KOPT-K1 (cell line): ENCODE results near the gene CLECL1.
A peak's percentile ranks its signal among the peaks of the same experiment; 100 is the strongest.
"Not testable (repeated sequence)": the region's sequence is repeated elsewhere in the genome, so short reads cannot be mapped to it uniquely, and the experiment has no call there.

ENCODE experiments used
- H3K27ac ChIP-seq: fragments of 200-600 bp; sonication (generic); 2 replicates; pipeline ENCODE4 v1.5.1; 2016; ENCODE audit warnings: antibody characterized with exemption, mild to moderate bottlenecking, low read depth, low read length; ENCODE audit not compliant: poor library complexity, severe bottlenecking
- H3K36me3 ChIP-seq: fragments of 200-600 bp; sonication (generic); 2 replicates; pipeline ENCODE4 v1.5.1; 2017; ENCODE audit warnings: antibody characterized with exemption, mild to moderate bottlenecking, low read length, moderate library complexity; ENCODE audit not compliant: insufficient read depth
- H3K9me3 ChIP-seq: fragments of 200-600 bp; sonication (generic); 2 replicates; pipeline ENCODE4 v1.5.1; 2017; ENCODE audit warnings: antibody characterized with exemption, low read length, mild to moderate bottlenecking; ENCODE audit not compliant: insufficient read depth, poor library complexity, severe bottlenecking

The CLECL1 gene

GRCh38 chr12:9717070-9717925 lies 15.6 kb downstream of the CLECL1 start:
- no peaks in the 10 kb centered on the region for H3K9me3 ChIP-seq
- no peak overlapping the region for H3K27ac ChIP-seq
- no peaks in the 10 kb centered on the region for H3K36me3 ChIP-seq

DNA sequence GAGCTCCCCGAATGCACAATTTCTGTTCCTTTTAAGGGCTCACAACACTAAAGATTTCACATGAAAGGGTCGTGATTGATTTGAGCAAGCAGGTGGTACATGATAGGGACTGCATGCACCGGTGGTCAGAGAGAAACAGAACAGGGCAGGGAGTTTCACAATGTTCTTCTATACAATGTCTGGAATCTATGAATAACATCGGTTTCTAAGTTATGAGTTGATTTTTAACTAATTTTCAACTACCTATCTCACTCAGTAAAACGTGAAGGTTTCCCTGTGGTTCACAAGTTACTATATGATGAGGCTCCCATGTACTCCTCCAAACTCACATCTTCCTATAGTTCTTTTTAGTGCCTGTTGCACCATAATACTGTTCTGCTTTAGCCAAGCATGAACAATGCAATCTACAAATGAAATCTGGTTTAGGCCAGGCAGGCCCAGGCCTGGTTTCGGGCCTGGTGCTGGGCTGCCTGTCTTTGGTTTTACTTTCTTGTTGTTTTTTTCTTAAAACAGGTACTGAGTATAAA lies 19.8 kb downstream of the CLECL1 start:
- not testable (repeated sequence) for H3K36me3 ChIP-seq, H3K9me3 ChIP-seq, H3K27ac ChIP-seq

- Histone ChIP-seq H3K9me3 (no peaks in the 10 kb centered on the region), H3K36me3 (no peaks in the 10 kb centered on the region), H3K27ac (no peak overlapping the region)
Measured at GRCh38 chr12:9711664-9712063, 21.2 kb downstream of the CLECL1 start.

GRCh38 chr12:9710584-9711375 lies 22.1 kb downstream of the CLECL1 start:
- Histone ChIP-seq H3K36me3 (no peaks in the 10 kb centered on the region), H3K27ac (no peak overlapping the region), H3K9me3 (no peaks in the 10 kb centered on the region)

GRCh38 chr12:9708853-9709252 lies 24.0 kb downstream of the CLECL1 start:
- no peaks in the 10 kb centered on the region for H3K36me3 ChIP-seq
- no peak overlapping the region for H3K27ac ChIP-seq
- H3K9me3 ChIP-seq, result no peaks in the 10 kb centered on the region

DNA sequence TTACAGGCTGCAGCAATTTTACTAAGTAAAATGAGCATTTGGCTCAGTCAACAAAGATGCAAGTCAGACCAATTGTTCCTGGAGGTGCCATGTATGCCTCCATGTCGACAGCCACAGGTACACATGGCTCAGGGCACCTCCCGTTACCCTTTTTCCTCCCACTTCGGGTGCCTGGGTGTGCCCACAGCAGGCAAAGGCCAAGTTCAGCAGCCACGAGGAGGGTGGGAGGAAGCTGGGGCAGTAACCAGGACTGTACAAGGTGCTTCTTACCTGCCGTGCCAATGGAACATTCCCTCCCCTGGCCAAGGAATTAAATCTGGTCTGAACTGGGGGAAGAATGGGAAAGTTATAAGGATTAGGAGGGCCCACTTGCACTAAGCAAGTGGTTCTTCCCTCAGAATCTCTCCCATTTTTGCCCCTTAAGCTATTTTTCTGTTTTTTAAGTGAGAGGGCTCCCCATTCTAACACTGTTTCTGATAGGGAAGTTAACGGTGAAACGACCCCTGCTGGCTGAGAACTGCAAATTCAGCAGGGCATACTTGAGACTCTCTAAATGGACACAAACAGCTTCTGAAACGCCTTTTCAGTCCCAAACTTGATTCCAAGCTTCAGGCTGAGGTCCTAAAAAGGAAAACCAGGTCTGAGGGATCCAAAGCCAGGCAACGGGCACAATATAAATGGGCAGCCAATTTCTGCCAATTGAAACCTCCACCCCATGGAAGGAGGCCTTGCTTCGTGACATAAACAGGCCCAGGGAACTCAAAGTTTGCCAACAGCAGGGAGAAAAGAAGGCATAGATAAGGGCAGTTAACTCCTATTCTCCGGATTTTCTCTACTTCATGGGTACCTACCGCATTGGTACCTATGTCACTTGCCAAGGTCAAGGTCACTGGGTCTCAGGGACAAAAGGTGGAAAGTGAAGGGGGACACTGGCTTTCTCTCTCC lies 24.8 kb downstream of the CLECL1 start:
- Histone ChIP-seq H3K27ac (peak overlapping the region; percentile 53), H3K36me3 (no peaks in the 10 kb centered on the region), H3K9me3 (no peaks in the 10 kb centered on the region)

DNA sequence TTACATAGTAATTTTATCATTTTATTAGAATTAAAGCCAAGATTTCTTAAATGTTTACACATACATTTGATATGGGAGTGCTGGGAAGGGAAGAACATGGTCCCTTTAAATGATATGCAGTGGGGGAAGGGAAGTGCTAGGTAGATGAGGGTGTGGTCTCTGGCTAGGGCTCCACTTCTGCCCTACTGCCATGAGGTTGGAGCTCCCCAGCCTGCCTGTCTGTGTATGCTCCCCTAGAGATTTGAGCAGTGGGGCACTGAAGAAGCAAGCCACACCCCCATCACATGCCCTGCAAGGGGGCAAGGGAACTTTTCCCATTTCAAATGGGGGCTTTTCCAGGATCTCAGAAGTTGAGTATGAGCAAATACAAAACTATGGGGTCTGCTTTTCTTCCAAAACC lies 25.5 kb downstream of the CLECL1 start:
- no peaks in the 10 kb centered on the region for H3K36me3 ChIP-seq
- H3K27ac ChIP-seq, result peak overlapping the region; percentile 53
- H3K9me3 ChIP-seq, result no peaks in the 10 kb centered on the region

DNA sequence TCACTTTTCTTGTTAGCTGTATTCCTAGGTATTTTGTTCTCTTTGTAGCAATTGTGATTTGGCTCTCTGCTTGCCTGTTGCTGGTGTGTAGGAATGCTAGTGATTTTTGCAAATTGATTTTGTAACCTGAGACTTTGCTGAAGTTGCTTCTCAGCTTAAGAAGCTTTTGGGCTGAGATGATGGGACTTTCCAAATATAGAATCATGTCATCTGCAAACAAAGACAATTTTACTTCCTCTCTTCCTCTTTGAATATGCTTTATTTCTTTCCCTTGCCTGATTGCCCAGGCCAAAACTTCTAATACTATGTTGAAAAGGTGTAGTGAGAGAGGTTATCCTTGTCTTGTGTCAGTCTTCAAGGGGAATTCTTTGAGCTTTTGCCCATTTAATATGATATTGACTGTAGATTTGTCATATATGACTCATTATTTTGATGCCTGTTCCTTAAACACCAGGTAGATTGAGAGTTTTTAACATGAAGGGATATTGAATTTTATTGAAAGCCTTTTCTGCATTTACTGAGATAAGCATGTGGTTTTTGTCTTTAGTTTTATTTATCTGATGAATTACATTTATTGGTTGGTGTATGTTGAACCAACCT lies 26.7 kb downstream of the CLECL1 start:
- Histone ChIP-seq H3K36me3 (no peaks in the 10 kb centered on the region), H3K27ac (no peak overlapping the region), H3K9me3 (no peaks in the 10 kb centered on the region)

DNA sequence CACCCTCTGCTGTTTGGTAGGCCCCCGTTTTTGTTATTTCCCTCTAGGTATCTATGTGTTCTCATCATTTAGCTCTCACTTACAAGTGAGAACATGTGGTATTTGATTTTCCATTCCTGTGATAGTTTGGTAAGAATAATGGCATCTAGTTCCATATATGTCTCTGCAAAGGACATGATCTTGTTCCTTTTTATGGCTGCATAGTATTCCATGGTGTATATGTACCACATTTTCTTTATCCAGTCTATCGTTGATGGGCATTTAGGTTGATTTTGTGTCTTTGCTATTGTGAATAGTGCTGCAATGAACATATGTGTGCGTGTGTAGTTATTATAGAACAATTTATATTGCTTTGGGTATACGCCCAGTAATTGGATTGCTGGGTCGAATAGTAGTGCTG lies 28.3 kb downstream of the CLECL1 start:
- H3K9me3 ChIP-seq, H3K27ac ChIP-seq, H3K36me3 ChIP-seq: not testable (repeated sequence)

- H3K27ac ChIP-seq, result peak overlapping the region; percentile 59
- H3K9me3 ChIP-seq, result peaks cover 7% of the 10 kb centered on the region
- H3K36me3 ChIP-seq, result no peaks in the 10 kb centered on the region
Measured at GRCh38 chr12:9702255-9702654, 30.6 kb downstream of the CLECL1 start.

DNA sequence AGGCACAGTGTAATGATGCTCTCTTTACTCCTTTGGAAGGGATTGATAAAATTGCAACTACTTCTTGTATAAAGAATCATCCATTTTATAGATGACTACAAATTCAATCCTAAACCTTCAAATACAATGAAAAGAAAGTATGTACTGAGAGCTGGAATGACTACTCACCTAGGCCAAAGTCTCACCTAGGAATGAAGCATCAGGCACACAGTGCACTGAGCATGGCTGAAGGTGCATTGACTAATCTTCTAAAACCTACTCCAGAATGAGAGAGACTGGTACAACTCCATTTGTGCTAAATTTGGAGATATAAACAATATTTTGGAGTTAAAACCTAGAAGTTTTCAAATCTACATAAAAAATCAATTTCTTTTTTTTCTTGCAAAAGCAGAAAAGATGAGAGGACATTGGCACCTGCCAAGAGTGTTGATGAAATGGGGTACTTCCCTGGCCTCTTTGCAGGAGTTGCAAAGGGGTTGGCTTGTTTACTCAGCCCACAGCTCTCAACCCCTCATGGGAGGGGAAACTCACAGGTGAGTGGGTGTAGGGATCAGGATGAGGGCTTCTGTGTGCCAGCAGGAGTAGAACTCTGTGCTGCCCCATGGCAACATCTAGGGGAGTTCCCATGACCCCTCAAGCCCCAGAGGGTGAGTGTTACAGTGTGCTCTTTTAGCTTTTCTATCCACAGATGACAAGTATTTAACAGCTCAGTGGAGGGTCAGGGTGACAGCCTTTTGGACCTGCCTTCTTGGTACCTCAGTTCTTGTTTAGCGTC lies 31.3 kb downstream of the CLECL1 start:
- Histone ChIP-seq H3K27ac (peak overlapping the region; percentile 59), H3K9me3 (peaks cover 12% of the 10 kb centered on the region)

GRCh38 chr12:9700606-9700956 lies 32.3 kb downstream of the CLECL1 start:
- no peaks in the 10 kb centered on the region for H3K36me3 ChIP-seq
- H3K9me3 ChIP-seq, result peaks cover 14% of the 10 kb centered on the region
- H3K27ac ChIP-seq, result no peak overlapping the region

More for the DNA sequence above, 31.3 kb downstream of the CLECL1 start:
- H3K36me3 ChIP-seq, result no peaks in the 10 kb centered on the region

- Histone ChIP-seq H3K36me3 (no peaks in the 10 kb centered on the region), H3K27ac (no peak overlapping the region), H3K9me3 (peaks cover 14% of the 10 kb centered on the region)
Measured at GRCh38 chr12:9699898-9700605, 32.8 kb downstream of the CLECL1 start.
